Measurements from ENCODE around the gene MYO15A. TPM values are rescaled to one million over a fixed set of nuclear protein-coding genes. Genes with fewer than 3 reads are reported as not detected.

The MYO15A gene
- total RNA-seq, 1 experiment from 2014 or later, result 0.28 TPM

DNA sequence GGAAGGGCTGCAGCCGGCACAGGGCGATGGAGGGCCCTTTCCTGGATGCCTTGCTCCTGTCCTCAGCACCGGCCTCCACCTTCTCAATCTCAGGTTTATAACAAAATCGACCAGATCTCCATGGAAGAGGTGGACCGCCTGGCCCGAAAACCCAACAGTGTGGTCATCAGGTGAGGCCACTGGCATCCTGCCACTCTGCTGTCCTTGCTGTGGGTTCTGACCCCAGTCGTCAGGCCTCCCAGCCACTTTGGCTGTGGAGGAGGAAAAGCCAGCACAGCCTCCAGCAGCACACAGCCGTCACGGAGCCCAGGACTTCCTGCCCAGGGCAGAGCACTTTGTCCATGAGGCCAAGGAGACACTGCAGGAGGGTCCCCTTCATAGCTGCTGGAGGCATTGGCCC, 6.7 kb upstream of the MYO15A start:
- intact Hi-C loops (cut with micrococcal nuclease; ENCODE audit: unreplicated experiment), result no loop called here
- Histone ChIP-seq H3K4me1 (ENCODE audit: insufficient read depth, low read length, poor library complexity, severe bottlenecking) (no peaks in the 10 kb centered on the region), H3K27me3 (replicated peaks; ENCODE audit: insufficient read depth, low read depth, low read length, poor library complexity) (no peaks in the 10 kb centered on the region), H3K4me3 (ENCODE audit: low read depth, low read length, poor library complexity, severe bottlenecking) (no peak overlapping the region), H3K36me3 (ENCODE audit: insufficient read depth, low read length, poor library complexity, severe bottlenecking) (peaks cover 19% of the 10 kb centered on the region), H3K9me3 (ENCODE audit: low read depth, low read length, poor library complexity, severe bottlenecking) (no peaks in the 10 kb centered on the region), H3K27ac (ENCODE audit: low read depth, low read length, poor library complexity, severe bottlenecking) (no peak overlapping the region)
- no peak for TF ChIP-seq EZH2 (IDR thresholded peaks at IDR 0.05; ENCODE audit: borderline replicate concordance, low read depth, low read length, poor library complexity, severe bottlenecking)
- TF ChIP-seq, protein P1, sequence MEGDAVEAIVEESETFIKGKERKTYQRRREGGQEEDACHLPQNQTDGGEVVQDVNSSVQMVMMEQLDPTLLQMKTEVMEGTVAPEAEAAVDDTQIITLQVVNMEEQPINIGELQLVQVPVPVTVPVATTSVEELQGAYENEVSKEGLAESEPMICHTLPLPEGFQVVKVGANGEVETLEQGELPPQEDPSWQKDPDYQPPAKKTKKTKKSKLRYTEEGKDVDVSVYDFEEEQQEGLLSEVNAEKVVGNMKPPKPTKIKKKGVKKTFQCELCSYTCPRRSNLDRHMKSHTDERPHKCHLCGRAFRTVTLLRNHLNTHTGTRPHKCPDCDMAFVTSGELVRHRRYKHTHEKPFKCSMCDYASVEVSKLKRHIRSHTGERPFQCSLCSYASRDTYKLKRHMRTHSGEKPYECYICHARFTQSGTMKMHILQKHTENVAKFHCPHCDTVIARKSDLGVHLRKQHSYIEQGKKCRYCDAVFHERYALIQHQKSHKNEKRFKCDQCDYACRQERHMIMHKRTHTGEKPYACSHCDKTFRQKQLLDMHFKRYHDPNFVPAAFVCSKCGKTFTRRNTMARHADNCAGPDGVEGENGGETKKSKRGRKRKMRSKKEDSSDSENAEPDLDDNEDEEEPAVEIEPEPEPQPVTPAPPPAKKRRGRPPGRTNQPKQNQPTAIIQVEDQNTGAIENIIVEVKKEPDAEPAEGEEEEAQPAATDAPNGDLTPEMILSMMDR (conservative IDR thresholded peaks at IDR 0.05; ENCODE audit: low read depth, low read length), result no peak
- no TSS peak for BruUV-seq (replicated peaks)
- POLR2A ChIA-PET (ENCODE audit: low non-redundant PET), result interaction anchor here (0.5 kb wide), 1 partner anchor 1109 kb away, joined by 4 read pairs; no protein-coding TSS in a partner anchor
- CTCF ChIA-PET, result no interaction called here
- no peak for DNase-seq (ENCODE audit: low spot score)

DNA sequence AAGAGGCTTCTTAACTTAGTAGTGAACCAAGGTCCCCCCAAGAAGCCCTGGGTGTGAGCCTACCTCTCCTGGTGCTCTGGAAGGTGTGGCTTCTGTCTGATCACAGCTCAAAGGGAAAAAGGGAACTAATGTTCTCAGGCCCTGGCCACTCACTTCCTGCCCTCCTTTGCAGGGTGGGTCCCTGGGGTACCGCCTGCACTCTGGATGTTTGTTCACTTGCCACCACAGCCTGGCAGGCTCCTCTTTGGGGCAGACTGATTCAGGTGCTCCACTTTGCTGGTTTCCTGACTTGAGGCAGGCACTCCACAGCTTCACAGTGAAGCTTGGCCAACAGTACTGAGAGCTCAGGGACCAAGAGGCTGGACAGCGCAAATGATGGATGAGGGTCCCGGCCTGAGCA, 5.9 kb upstream of the MYO15A start:
- no peak for DNase-seq (ENCODE audit: low spot score)
- Histone ChIP-seq H3K27ac (ENCODE audit: low read depth, low read length, poor library complexity, severe bottlenecking) (no peak overlapping the region), H3K36me3 (ENCODE audit: insufficient read depth, low read length, poor library complexity, severe bottlenecking) (peaks cover 20% of the 10 kb centered on the region), H3K27me3 (replicated peaks; ENCODE audit: insufficient read depth, low read depth, low read length, poor library complexity) (no peaks in the 10 kb centered on the region), H3K9me3 (ENCODE audit: low read depth, low read length, poor library complexity, severe bottlenecking) (no peaks in the 10 kb centered on the region), H3K4me3 (ENCODE audit: low read depth, low read length, poor library complexity, severe bottlenecking) (no peak overlapping the region), H3K4me1 (ENCODE audit: insufficient read depth, low read length, poor library complexity, severe bottlenecking) (no peaks in the 10 kb centered on the region)
- CTCF ChIA-PET, result no interaction called here
- POLR2A ChIA-PET (ENCODE audit: low non-redundant PET), result no interaction called here
- intact Hi-C loops (cut with micrococcal nuclease; ENCODE audit: unreplicated experiment), result no loop called here
- no TSS peak for BruUV-seq (replicated peaks)
- TF ChIP-seq EZH2 (IDR thresholded peaks at IDR 0.05; ENCODE audit: borderline replicate concordance, low read depth, low read length, poor library complexity, severe bottlenecking), result no peak
- TF ChIP-seq, protein P1 (conservative IDR thresholded peaks at IDR 0.05; ENCODE audit: low read depth, low read length), result no peak

- POLR2A ChIA-PET (ENCODE audit: low non-redundant PET), result no interaction called here
- intact Hi-C loops (cut with micrococcal nuclease; ENCODE audit: unreplicated experiment), result no loop called here
- CTCF ChIA-PET, result no interaction called here
- Histone ChIP-seq H3K4me3 (ENCODE audit: low read depth, low read length, poor library complexity, severe bottlenecking) (no peak overlapping the region), H3K4me1 (ENCODE audit: insufficient read depth, low read length, poor library complexity, severe bottlenecking) (peaks cover 12% of the 10 kb centered on the region), H3K27ac (ENCODE audit: low read depth, low read length, poor library complexity, severe bottlenecking) (no peak overlapping the region), H3K9me3 (ENCODE audit: low read depth, low read length, poor library complexity, severe bottlenecking) (no peaks in the 10 kb centered on the region), H3K27me3 (replicated peaks; ENCODE audit: insufficient read depth, low read depth, low read length, poor library complexity) (no peaks in the 10 kb centered on the region), H3K36me3 (ENCODE audit: insufficient read depth, low read length, poor library complexity, severe bottlenecking) (peaks cover 6% of the 10 kb centered on the region)
- no peak for DNase-seq (ENCODE audit: low spot score)
- no TSS peak for BruUV-seq (replicated peaks)
- no peak for TF ChIP-seq EZH2 (IDR thresholded peaks at IDR 0.05; ENCODE audit: borderline replicate concordance, low read depth, low read length, poor library complexity, severe bottlenecking)
- TF ChIP-seq, protein P1 (conservative IDR thresholded peaks at IDR 0.05; ENCODE audit: low read depth, low read length), result no peak
Measured at GRCh38 chr17:18105027-18105426, 3.5 kb upstream of the MYO15A start.
